BE2C (cell line): ENCODE measurements around the gene DEPDC5.

Source experiments
- DNase-seq: peaks from one replicate; pipeline ENCODE4 v3.0.0-alpha.2; 2020
- H3K27me3 ChIP-seq: fragments of 250-450 bp; sonication (Bioruptor Pico); 2 replicates; pipeline ENCODE4 v1.5.1; 2020; ENCODE audit warnings: mild to moderate bottlenecking
- H3K36me3 ChIP-seq: fragments of 250-450 bp; sonication (Bioruptor Pico); 2 replicates; pipeline ENCODE4 v1.5.1; 2020; ENCODE audit warnings: mild to moderate bottlenecking
- H3K4me1 ChIP-seq: fragments of 250-450 bp; sonication (Bioruptor Pico); 2 replicates; pipeline ENCODE4 v1.5.1; 2020
- H3K4me3 ChIP-seq: 2 replicates; pipeline ENCODE4 v1.5.1; 2011; ENCODE audit warnings: low read depth, low read length
- H3K9me3 ChIP-seq: fragments of 250-450 bp; sonication (Bioruptor Pico); 2 replicates; pipeline ENCODE4 v1.5.1; 2020
- CTCF ChIP-seq: IDR thresholded peaks from 2 replicates; pipeline ENCODE4 v1.5.1; 2012; ENCODE audit warnings: mild to moderate bottlenecking, low read depth, low read length

The DEPDC5 gene

GRCh38 chr22:31954535-31955523 is 201.0 kb downstream of the DEPDC5 start:
- H3K4me1 ChIP-seq = peaks cover 4% of the 10 kb centered on the region
- no peak for TF ChIP-seq CTCF
- H3K36me3 ChIP-seq = peaks cover 81% of the 10 kb centered on the region
- H3K4me3 ChIP-seq = no peak overlapping the region
- H3K9me3 ChIP-seq = no peaks in the 10 kb centered on the region
- H3K27me3 ChIP-seq = no peaks in the 10 kb centered on the region
- no peak for DNase-seq

- no peaks in the 10 kb centered on the region for H3K9me3 ChIP-seq
- no peak for TF ChIP-seq CTCF
- H3K4me1 ChIP-seq = peaks cover 2% of the 10 kb centered on the region
- H3K4me3 ChIP-seq = no peak overlapping the region
- no peaks in the 10 kb centered on the region for H3K27me3 ChIP-seq
- H3K36me3 ChIP-seq = peaks cover 67% of the 10 kb centered on the region
- no peak for DNase-seq
These were observed 202.5 kb downstream of the DEPDC5 start for GRCh38 chr22:31956360-31956759.
